ENCODE measurements around the gene JPH3.
"Not testable (repeated sequence)": the region's sequence is repeated elsewhere in the genome, so short reads cannot be mapped to it uniquely, and the experiment has no call there.

The JPH3 gene

DNA sequence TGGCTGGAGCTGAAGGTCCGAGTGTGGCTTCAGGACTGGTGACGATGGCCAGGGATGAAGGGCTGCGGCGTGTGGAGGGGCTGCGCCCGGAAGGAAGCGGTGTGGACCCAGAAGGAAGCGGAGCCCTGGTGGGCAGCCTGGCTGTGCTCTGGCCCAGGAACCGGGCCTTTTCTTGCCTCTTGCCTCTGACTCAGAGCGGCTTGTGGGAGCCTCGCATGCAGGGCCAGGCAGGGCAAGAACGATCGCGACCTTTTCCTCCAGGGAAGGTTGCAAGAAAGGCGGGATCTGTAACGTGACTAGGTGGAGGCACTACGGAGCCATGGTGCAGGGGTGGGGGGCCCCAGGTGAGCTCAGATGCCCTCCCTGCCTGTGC lies 78.0 kb downstream of the JPH3 start:
- TF ChIP-seq, protein P1, sequence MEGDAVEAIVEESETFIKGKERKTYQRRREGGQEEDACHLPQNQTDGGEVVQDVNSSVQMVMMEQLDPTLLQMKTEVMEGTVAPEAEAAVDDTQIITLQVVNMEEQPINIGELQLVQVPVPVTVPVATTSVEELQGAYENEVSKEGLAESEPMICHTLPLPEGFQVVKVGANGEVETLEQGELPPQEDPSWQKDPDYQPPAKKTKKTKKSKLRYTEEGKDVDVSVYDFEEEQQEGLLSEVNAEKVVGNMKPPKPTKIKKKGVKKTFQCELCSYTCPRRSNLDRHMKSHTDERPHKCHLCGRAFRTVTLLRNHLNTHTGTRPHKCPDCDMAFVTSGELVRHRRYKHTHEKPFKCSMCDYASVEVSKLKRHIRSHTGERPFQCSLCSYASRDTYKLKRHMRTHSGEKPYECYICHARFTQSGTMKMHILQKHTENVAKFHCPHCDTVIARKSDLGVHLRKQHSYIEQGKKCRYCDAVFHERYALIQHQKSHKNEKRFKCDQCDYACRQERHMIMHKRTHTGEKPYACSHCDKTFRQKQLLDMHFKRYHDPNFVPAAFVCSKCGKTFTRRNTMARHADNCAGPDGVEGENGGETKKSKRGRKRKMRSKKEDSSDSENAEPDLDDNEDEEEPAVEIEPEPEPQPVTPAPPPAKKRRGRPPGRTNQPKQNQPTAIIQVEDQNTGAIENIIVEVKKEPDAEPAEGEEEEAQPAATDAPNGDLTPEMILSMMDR (IDR thresholded peaks at IDR 0.05; ENCODE audit: insufficient read depth, missing control alignments) = no peak
- DNase-seq (ENCODE audit: insufficient read length, low spot score) = no peak
- FAIRE-seq = no peak

DNA sequence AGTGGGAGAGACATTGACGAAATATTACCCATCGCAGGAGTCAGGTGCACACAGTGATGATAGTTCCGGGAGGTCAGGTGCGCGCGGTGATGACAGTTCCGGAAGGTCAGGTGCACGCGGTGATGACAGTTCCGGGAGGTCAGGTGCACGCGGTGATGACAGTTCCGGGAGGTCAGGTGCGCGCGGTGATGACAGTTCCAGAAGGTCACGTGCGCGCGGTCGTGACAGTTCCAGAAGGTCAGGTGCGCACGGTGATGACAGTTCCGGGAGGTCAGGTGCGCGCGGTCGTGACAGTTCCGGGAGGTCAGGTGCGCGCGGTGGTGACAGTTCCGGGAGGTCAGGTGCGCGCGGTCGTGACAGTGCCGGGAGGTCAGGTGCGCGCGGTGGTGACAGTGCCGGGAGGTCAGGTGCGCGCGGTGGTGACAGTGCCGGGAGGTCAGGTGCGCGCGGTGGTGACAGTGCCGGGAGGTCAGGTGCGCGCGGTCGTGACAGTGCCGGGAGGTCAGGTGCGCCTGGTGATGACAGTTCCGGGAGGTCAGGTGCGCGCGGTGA lies 78.8 kb downstream of the JPH3 start:
- DNase-seq (ENCODE audit: insufficient read length, low spot score); FAIRE-seq: not testable (repeated sequence)

DNA sequence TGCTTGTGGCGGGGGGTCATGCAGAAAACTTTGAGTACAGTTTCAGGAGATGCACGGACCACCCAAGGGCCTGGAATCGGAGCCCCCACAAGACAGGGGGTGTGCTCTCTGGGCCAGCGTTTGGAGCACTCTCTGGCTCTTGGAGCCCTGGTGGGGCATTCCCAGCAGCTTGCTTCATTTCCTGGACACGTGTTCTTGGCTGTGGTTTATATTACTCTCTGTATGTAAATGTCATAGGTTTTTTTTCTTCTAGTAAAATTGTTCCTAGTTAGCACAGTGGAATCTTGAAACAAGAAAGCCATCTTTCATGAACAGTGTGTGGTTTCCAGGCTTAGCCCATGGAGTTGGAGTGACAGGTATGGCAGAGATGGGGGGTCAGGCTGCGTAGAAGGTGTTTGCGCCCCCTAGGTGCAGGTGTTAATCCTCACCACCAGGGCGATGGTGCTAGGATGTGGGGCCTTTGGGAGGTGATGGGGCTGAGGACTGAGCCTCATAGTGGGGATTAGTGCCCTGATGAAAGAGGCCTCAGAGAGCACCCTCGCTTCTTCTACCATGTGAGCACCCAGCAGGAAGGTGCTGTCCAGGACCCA lies 79.8 kb downstream of the JPH3 start:
- FAIRE-seq (no peak), DNase-seq (ENCODE audit: insufficient read length, low spot score) (no peak)
- TF ChIP-seq, protein P1 (IDR thresholded peaks at IDR 0.05; ENCODE audit: insufficient read depth, missing control alignments) = peak; percentile 3

DNA sequence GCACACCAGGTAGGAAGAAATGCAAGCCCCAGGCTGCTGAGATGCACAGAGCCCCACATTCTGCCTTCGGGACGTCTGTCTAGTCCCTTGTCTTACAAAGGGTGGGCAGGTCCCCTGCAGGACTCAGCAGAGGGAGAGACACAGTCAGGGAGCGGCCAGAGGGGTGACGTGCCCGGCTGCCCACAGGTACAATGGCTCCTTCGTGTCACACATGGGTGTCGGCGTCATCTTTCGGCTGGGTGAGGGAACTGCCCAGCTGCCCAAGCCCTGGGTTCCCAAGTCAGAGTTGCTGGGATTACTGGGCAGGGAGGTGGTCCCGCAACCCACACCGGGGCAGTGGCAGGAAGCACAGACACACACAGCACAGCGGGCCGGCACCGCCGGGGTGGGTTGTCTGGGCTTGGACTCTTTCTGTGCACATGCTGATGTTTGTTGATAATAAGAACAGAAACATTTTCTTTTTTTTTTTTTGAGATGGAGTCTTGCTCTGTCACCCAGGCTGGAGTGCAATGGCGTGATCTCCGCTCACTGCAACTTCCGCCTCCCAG lies 80.6 kb downstream of the JPH3 start:
- FAIRE-seq (no peak), DNase-seq (ENCODE audit: insufficient read length, low spot score) (no peak)
- TF ChIP-seq, protein P1 (IDR thresholded peaks at IDR 0.05; ENCODE audit: insufficient read depth, missing control alignments) = no peak

DNA sequence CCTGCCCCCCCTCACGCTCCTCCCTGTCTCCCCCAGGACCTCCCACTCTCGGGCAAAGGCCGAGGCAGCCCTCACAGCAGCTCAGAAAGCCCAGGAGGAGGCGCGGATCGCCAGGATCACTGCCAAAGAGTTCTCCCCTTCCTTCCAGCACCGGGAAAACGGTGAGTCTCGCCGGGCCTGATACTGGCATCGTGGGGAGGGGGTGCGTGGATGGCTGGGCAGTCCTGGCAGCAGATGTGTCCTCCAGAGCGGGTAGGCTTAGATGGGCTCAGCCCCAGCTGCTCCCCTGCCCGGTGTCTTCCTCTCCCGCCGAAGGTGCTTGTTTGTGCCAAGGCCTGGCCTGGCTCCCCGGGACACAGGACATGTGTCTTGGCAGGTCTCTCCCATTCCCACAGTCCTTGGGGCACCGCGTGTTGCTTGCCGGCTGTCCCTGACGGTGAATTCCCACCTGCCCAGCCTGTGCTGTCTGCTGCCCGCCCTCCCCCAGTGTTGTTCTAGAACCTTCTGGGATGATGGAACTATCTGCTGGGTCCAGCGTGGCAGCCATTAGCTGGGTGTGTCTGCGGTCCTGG lies 81.9 kb downstream of the JPH3 start:
- FAIRE-seq = no peak
- TF ChIP-seq, protein P1 (IDR thresholded peaks at IDR 0.05; ENCODE audit: insufficient read depth, missing control alignments) = no peak

DNA sequence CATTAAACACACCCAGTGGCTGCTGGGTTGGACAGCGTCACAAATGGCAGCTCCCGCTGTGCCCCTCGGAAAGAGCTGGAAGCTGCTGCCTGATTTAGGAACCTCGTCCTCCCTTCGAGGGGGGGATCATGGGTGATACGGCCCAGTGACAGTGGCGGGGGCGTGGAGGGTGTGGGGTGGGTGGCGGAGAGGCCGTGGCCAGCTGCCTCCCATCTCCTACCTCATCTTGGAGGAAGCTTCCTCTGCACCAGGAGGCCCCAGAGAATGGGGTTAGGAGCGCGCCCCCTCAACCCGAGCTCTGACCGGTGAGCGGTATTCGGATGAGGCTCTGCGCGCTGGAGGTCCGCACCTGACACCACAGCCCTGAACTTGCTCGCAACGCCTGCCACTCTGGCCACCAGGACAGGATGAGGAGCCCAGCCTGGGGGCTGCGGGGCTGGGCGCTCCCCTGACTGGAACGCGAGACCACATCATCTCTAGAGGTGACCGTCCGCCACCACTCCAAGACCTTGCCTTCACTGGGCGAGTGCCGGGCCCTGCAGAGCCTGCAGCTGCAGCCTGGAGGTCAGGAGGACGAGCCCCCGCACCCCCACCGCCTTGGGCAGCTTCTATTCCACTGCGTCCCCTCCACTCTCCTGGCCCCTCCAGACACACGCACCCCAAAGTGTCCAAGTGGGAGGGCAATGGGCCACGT lies 82.5 kb downstream of the JPH3 start:
- TF ChIP-seq, protein P1 (IDR thresholded peaks at IDR 0.05; ENCODE audit: insufficient read depth, missing control alignments) = no peak
- FAIRE-seq (no peak), DNase-seq (ENCODE audit: insufficient read length, low spot score) (no peak)

More for the DNA sequence above, 81.9 kb downstream of the JPH3 start:
- no peak for DNase-seq (ENCODE audit: insufficient read length, low spot score)

DNA sequence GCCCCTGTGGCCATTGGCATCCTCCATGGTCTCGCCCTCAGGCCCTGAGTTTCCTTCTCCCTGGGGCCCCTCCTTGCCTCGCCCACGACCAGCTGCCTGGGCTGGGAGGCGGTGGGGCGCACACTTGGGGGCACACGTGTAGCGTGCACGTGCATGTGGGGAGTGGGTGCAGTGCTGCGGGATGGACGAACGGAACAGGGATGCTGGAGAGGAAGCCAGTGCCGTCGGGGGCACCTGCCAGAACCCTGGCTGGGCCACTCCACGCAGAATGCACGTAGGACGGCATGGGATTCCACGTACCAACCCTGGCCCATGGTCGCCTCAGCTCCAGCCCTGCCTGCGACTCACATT lies 83.1 kb downstream of the JPH3 start:
- FAIRE-seq = no peak
- TF ChIP-seq, protein P1 (IDR thresholded peaks at IDR 0.05; ENCODE audit: insufficient read depth, missing control alignments) = no peak
- no peak for DNase-seq (ENCODE audit: insufficient read length, low spot score)

Measured in D721Med (cell line).